Suppressor macrophage treated with lipopolysaccharide for 1 hour (primary cell): ENCODE measurements around the gene MITF.
A peak's percentile ranks its signal among the peaks of the same experiment; 100 is the strongest.
"Not testable (repeated sequence)": the region's sequence is repeated elsewhere in the genome, so short reads cannot be mapped to it uniquely, and the experiment has no call there.

Experiments
- DNase-seq, 3 donors: peaks; one replicate each; pipeline ENCODE4 v3.0.0-alpha.2; 2020 to 2022

Gene MITF

GRCh38 chr3:69791106-69791505, 51.8 kb downstream of the MITF start:
- DNase-seq, result peak; percentile 89 to 94 (median 93)

GRCh38 chr3:69791919-69792399, 52.7 kb downstream of the MITF start:
- peak; percentile 45 to 78 (median 65) for DNase-seq

DNA sequence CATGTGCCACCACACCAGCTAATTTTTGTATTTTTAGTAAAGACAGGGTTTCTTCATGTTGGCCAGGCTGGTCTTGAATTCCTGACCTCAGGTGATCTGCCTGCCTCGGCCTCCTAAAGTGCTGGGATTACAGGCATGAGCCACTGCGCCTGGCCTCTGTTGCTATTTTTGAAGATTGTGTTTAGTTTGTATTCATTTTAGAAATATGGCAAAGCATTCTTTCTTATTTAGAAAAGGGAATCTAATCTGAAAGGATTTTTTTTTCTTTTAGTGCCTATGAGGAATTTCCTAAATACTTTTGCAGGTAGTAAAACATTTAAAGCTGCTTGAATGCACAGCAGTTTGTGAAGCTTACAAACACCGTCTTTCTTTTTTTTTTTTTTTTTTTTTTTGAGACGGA, 56.9 kb downstream of the MITF start:
- DNase-seq, result not testable (repeated sequence)

DNA sequence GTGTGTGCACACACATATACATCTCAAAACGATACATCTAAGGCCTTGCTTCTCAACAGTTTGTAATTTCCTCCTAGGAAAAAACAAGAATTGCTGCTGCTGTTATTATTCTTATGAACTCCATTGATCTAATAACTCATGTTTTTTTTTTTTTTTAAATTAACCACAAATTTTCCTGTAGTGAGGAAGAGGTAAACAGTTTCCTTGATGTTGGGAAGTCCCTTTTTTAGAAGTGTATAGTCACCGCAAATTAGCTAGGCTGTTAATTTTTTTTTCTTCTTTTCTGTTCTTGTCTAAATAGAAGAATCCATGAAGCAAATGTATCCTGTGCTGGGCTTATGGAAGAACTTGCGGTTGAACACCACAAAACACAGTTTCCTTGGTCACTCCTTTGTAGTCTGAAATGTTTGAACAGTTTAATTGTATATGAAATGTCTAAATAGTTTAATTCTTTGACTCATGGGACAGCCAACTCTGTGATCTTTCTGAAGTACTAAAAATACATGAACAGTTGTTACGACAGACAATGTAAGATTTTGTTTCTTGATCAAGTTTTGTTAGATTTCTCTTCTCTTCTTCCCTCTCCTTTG, 64.5 kb downstream of the MITF start:
- peak in 2 of 3 donors; percentile 63 to 70 for DNase-seq

- no peak for DNase-seq
These were observed 66.2 kb downstream of the MITF start for GRCh38 chr3:69805491-69805890.

GRCh38 chr3:69806735-69807438, 67.6 kb downstream of the MITF start:
- DNase-seq, result no peak

- DNase-seq, result no peak
These were observed 68.4 kb downstream of the MITF start for GRCh38 chr3:69807674-69808073.

GRCh38 chr3:69809076-69809835, 70.0 kb downstream of the MITF start:
- peak in 1 of 3 donors; percentile 39 for DNase-seq

GRCh38 chr3:69811452-69812401, 72.5 kb downstream of the MITF start:
- DNase-seq, result no peak

DNA sequence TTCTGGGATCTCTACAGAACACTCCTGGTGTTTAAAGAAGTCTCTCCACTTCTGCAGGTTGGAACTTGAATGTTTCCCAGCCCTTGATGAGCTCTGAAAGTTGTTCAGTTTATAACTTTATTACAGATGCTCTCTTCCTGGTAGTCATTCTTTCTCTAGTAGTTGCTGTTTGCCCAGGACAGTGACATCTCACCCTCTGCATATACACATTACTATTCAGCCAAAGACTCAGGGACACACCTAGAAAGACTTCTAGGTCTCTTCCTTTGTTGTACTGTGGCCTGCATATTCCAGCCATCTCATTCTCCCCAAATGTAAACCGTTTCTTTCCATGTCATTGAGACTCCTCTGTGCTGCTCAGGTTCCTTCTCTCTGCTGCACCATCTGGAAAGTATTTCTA, 76.7 kb downstream of the MITF start:
- no peak for DNase-seq

DNA sequence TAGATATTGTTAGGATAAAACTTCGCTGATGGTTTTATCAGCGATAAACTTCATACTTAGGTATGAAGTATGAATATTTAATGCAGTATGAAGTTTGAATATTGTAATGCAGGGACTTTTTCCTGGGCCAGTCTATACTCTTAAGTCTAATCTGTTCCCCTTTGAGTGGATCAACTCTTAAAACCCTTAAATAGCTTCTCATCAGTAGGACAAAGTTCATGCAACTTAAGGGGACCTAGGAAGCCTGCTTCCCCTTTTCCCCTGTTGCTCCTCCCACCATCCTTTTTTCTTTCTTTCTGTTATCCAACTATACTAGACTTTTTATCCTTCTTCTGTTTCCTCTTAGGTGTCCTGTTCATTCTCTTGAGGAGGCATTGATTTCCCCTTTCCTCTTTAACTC, 78.7 kb downstream of the MITF start:
- DNase-seq, result peak; percentile 31 to 43 (median 35)

DNA sequence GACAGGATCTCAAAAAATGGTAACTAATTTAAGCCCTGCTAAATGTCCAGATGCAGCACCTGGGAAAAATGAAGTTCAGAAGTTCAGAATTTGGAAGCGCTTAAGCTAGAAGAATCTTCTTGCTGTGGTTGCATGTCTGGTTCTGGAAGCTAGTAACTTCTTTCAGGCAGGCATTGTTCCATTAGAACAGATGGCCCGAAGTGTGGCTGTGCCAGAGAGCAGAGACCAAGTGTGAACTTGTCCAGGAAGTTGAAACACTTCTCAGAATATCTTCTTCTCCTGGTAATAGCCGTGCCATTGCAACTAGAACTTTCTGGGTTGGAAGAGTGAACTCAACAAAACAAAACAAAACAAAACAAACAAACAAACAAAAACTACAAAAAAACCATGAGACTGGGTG, 80.0 kb downstream of the MITF start:
- DNase-seq, result no peak

GRCh38 chr3:69821133-69821532, 81.9 kb downstream of the MITF start:
- DNase-seq, result peak; percentile 17 to 49 (median 47)

- peak in 2 of 3 donors; percentile 29 to 54 for DNase-seq
These were observed 84.5 kb downstream of the MITF start for GRCh38 chr3:69823743-69824142.

DNA sequence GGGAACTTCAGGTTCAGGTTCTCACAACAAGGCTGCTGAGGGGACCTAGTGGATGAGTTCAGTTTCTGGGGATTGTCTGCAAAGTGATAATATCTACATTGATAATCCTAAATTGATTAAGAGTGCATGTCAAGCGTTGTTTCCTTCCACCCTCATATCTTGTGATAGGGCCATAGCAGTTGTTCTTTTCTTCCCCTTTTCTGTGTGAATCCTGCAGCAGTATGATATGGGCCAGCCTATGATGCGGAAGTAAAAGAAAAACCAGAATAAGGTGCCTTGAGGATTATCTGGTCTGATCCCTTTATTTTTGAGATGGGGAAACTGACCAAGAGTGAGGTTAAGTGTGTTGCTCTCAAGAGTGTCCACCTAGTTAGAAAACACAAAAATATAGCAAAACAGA, 86.2 kb downstream of the MITF start:
- DNase-seq, result peak; percentile 24 to 45 (median 35)

- no peak for DNase-seq
These were observed 87.9 kb downstream of the MITF start for GRCh38 chr3:69827127-69827526.

DNA sequence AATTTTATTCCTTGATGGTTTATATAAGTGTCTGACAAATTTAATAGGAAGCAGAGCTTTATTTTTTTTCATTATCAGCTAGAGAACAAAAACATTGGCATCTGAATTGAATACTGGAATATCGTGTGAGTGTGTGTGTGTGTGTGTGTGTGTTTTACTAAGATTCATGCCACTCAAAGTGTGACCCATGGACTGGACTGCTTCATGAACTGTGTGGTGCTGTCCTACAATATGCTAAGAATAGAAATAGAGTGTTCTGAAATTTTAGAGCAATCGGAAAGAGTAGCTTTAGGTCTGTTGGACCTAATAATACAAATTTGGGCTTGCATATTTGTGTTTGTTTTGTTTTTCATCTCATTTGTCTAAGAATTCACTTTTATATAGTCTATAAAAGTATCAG, 89.6 kb downstream of the MITF start:
- no peak for DNase-seq

- DNase-seq, result no peak
These were observed 90.9 kb downstream of the MITF start for GRCh38 chr3:69830147-69830546.

DNA sequence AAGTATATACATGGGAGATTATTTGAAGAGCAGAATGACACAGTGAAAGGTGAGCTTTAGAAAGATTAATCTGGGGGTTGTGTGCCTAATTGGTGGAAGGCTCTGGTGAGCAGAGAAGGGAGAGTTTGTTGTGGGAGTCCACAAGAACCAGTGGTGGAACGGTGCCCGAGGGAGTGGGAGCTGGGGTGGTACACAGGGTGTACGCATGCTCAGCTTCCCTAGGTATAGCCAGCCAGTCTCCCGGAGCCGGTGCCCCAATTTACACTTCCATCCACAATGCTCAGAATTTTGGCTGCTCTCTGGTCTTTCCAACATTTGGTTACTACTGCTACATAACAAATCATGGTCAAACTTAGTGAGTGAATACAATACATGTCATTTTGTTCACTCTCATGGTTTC, 92.5 kb downstream of the MITF start:
- no peak for DNase-seq

- no peak for DNase-seq
These were observed 94.3 kb downstream of the MITF start for GRCh38 chr3:69833591-69833990.

DNA sequence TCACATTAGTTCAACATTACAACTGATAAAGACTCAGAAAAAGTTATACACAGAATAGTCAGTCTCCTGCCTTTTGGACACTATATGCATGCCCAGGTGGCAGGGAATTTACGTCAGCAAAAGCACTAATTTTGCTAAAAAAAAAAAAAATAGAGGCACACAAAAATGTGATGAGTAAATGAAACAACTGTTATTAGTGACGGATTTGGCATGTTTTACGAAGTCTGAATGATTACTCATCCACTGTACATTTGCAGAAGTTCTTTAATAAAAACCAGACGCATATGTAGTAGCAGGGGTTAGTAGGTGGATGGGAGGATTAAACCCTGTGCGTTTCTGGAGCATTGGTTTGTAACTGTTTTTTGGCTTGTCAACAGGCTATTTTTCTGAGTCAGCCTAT, 99.0 kb downstream of the MITF start:
- peak; percentile 34 to 70 (median 70) for DNase-seq

DNA sequence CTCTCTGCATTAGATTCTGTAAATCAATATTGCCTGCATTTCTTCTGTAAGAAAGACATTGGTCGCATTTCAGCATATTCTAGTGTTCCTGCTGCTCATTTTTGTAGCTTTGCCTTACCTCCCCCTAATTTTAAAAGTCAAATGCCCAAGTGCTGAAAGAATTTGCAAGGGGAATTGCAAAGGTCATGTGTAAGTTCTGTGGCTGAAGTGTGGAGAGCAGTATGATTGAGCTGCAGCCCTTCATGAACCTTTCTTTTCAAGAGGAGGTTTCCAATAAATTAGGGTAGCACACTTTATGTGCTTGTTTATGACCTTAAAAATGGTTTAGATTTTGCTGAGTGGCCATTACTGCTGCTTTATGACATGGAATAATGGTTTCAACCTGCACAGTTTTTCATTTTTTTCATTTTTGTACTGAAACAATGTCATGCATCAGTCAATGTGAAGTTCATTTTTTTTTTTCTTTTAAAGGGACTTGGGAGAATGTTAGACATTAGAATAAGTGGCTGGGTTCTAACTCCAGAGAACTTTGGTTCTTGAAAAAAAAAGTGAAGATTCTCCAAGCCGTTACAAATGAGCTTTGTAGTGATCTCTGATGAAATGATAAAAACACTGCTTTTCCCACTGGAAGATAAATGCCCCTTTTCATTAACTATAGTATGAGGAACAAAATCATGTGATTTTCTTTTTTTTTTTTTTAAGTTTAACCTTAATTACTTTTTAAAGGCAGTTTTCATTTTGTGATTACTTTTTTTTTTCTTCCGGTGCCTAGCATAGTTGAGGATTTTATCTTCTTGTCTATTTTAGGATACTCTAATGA, 99.6 kb downstream of the MITF start:
- DNase-seq, result no peak
